Tibial nerve (tissue), 4 donors: Measurements from ENCODE around the gene EXT2.

Source experiments
- EP300 ChIP-seq, 2 donors: sonication (generic); formaldehyde crosslinking; IDR thresholded peaks; one replicate each; pipeline ENCODE4 v1.6.1; 2017; ENCODE audit warnings: antibody characterized with exemption in 2 of 2, mild to moderate bottlenecking in 1 of 2
- POLR2A ChIP-seq, 2 donors: fragments of 450-650 bp; IDR thresholded peaks; one replicate each; pipeline ENCODE4 v1.6.1; 2017; ENCODE audit warnings: antibody characterized with exemption in 2 of 2, mild to moderate bottlenecking in 2 of 2, moderate library complexity in 2 of 2
- TF ChIP-seq, protein P1 (sequence below), 5 experiments: fragments of 200-600 bp in 3 of 5; fragments of 450-650 bp in 2 of 5; sonication (generic) in 3 of 5; IDR thresholded peaks; one replicate each; pipeline ENCODE4 v1.5.1; 2016 to 2019; ENCODE audit warnings: antibody characterized with exemption in 5 of 5, mild to moderate bottlenecking in 3 of 5, moderate library complexity in 2 of 5

DNA sequence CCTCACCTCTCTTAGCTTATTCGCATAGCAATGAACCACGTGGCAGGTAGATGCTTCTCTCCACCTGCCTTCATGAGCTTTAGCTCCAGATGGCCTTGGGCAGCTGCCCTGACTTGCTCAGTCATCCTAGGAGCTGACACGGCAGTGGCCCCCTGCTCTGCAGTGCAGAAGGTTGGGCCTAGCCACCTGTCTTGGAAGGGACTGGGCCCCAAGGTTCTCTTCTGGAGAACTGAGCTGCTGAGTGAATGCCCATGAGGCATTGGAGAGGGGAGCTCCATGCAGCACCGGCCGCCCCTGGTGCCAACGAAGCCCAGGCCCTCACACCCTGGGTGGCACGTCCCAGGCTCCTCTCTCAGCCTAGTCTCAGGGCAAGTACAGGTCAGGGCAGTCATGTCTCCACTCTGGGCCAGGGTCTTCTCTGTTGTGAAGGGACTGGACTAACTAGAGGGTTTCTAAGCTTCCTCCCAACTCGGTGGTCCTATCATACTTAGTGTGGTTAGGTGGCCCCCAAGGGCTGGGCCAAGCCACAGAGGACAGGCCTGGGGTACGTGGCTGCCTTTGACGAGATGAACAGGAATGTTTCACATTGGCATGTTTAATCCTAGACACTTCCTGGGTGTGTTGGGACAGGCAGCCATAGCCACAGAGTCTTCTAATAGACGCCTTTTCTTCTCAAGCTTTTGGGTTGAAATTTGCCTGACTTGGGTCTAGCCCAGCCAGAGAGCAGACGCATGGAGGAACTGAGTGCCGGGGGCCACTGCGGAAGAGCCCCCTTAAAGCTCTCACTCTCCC lies 166.5 kb downstream of the EXT2 start:
- TF ChIP-seq, protein P1, sequence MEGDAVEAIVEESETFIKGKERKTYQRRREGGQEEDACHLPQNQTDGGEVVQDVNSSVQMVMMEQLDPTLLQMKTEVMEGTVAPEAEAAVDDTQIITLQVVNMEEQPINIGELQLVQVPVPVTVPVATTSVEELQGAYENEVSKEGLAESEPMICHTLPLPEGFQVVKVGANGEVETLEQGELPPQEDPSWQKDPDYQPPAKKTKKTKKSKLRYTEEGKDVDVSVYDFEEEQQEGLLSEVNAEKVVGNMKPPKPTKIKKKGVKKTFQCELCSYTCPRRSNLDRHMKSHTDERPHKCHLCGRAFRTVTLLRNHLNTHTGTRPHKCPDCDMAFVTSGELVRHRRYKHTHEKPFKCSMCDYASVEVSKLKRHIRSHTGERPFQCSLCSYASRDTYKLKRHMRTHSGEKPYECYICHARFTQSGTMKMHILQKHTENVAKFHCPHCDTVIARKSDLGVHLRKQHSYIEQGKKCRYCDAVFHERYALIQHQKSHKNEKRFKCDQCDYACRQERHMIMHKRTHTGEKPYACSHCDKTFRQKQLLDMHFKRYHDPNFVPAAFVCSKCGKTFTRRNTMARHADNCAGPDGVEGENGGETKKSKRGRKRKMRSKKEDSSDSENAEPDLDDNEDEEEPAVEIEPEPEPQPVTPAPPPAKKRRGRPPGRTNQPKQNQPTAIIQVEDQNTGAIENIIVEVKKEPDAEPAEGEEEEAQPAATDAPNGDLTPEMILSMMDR (IDR thresholded peaks at IDR 0.05) = no peak
- TF ChIP-seq POLR2A (IDR thresholded peaks at IDR 0.05) = no peak
- no peak for TF ChIP-seq EP300 (IDR thresholded peaks at IDR 0.05)
